GM21515 (cell line): ENCODE results near the gene CLSTN2.

ENCODE experiments used
- ATAC-seq: cut with Tn5 transposase; IDR thresholded peaks from one replicate; pipeline ENCODE4 v1.9.1; 2021; ENCODE audit not compliant: unreplicated experiment

Gene CLSTN2

GRCh38 chr3:139935016-139935865, at the start of gene CLSTN2:
Gene CLSTN2 (plus strand): TSS chr3:139935185.
- ATAC-seq: peak; percentile 59

- ATAC-seq: no peak
Measured at GRCh38 chr3:139887431-139887830, 47.6 kb upstream of the CLSTN2 start.

GRCh38 chr3:139888561-139889140, 46.3 kb upstream of the CLSTN2 start:
- ATAC-seq: no peak

- ATAC-seq: no peak
Measured at GRCh38 chr3:139893267-139893962, 41.6 kb upstream of the CLSTN2 start.

- ATAC-seq: no peak
Measured at GRCh38 chr3:139893963-139894642, 40.9 kb upstream of the CLSTN2 start.

GRCh38 chr3:139894643-139894989, 40.4 kb upstream of the CLSTN2 start:
- ATAC-seq: no peak

GRCh38 chr3:139897759-139898158, 37.2 kb upstream of the CLSTN2 start:
- ATAC-seq: no peak

- ATAC-seq: no peak
Measured at GRCh38 chr3:139906418-139906817, 28.6 kb upstream of the CLSTN2 start.

- ATAC-seq: no peak
Measured at GRCh38 chr3:139909811-139910210, 25.2 kb upstream of the CLSTN2 start.

GRCh38 chr3:139916271-139916670, 18.7 kb upstream of the CLSTN2 start:
- ATAC-seq: no peak

- no peak for ATAC-seq
Measured at GRCh38 chr3:139917226-139917785, 17.7 kb upstream of the CLSTN2 start.

GRCh38 chr3:139928708-139929505, 6.1 kb upstream of the CLSTN2 start:
- ATAC-seq: no peak

- no peak for ATAC-seq
Measured at GRCh38 chr3:139930211-139930610, 4.8 kb upstream of the CLSTN2 start.

GRCh38 chr3:139933766-139934165, 1.2 kb upstream of the CLSTN2 start:
- no peak for ATAC-seq

- ATAC-seq: peak; percentile 13
Measured at GRCh38 chr3:139934613-139935015, 371 bp upstream of the CLSTN2 start.

- peak; percentile 7 for ATAC-seq
Measured at GRCh38 chr3:139935866-139936817, 1.2 kb downstream of the CLSTN2 start.

GRCh38 chr3:139937674-139938279, 2.8 kb downstream of the CLSTN2 start:
- no peak for ATAC-seq

- no peak for ATAC-seq
Measured at GRCh38 chr3:139939681-139940190, 4.8 kb downstream of the CLSTN2 start.

- no peak for ATAC-seq
Measured at GRCh38 chr3:139940622-139941021, 5.6 kb downstream of the CLSTN2 start.
